HEK293 (cell line): Measurements from ENCODE around the gene KCNIP4.

ENCODE experiments used
- CTCF ChIA-PET: fragments of 350-600 bp; formaldehyde crosslinking; extraction: SDS; loops from one replicate; lab custom pipeline; 2021; ENCODE audit warnings: antibody characterized with exemption; lab: Yijun Ruan, JAX
- POLR2A ChIA-PET: fragments of 300-600 bp; formaldehyde crosslinking; extraction: SDS; loops from one replicate; lab custom pipeline; 2020; ENCODE audit warnings: antibody characterized with exemption, inconsistent platforms; lab: Yijun Ruan, JAX
- H3K27ac ChIP-seq: fragments of 200-500 bp; sonication (Bioruptor generic); 2 replicates; pipeline ENCODE4 v1.5.1; 2014; ENCODE audit warnings: low read depth, low read length, control low read depth, inconsistent platforms; ENCODE audit errors: extremely low read depth
- H3K36me3 ChIP-seq, 2 experiments: fragments of 200-500 bp in 1 of 2; sonication (Bioruptor generic) in 1 of 2; 1 replicate in 1 of 2; 2 replicates in 1 of 2; pipeline ENCODE4 v1.5.1; 2014 to 2017; ENCODE audit warnings: inconsistent platforms in 2 of 2, low read length in 2 of 2; ENCODE audit not compliant: control insufficient read depth in 2 of 2, insufficient read depth in 1 of 2
- H3K4me1 ChIP-seq: fragments of 200-500 bp; sonication (Bioruptor generic); 2 replicates; pipeline ENCODE4 v1.5.1; 2014; ENCODE audit warnings: mild to moderate bottlenecking, low read length, inconsistent platforms; ENCODE audit not compliant: control insufficient read depth, insufficient read depth
- H3K4me3 ChIP-seq: 2 replicates; pipeline ENCODE4 v1.5.1; 2011; ENCODE audit warnings: low read depth, mild to moderate bottlenecking, control low read depth, low read length, moderate library complexity
- H3K9me3 ChIP-seq: fragments of 200-500 bp; sonication (Bioruptor generic); 2 replicates; pipeline ENCODE4 v1.5.1; 2014; ENCODE audit warnings: low read depth, low read length, inconsistent platforms; ENCODE audit not compliant: control insufficient read depth, insufficient read depth
- GLIS1 ChIP-seq: fragments of 450-650 bp; formaldehyde crosslinking; IDR thresholded peaks from 2 replicates; pipeline ENCODE4 v1.5.1; 2016; ENCODE audit warnings: missing biosample characterization, missing genetic modification characterization
- OSR2 ChIP-seq: fragments of 450-650 bp; formaldehyde crosslinking; IDR thresholded peaks from 2 replicates; pipeline ENCODE4 v1.5.1; 2016; ENCODE audit warnings: missing biosample characterization, missing genetic modification characterization
- SETDB1 ChIP-seq: IDR thresholded peaks from one replicate; pipeline ENCODE4 v1.6.1; 2017; ENCODE audit warnings: mild to moderate bottlenecking, low read length, moderate library complexity, mixed read lengths; ENCODE audit not compliant: insufficient read length
- SP7 ChIP-seq: fragments of 450-650 bp; formaldehyde crosslinking; IDR thresholded peaks from 2 replicates; pipeline ENCODE4 v1.5.1; 2016; ENCODE audit warnings: missing biosample characterization, missing genetic modification characterization
- TCF7L2 ChIP-seq: IDR thresholded peaks from 2 replicates; pipeline ENCODE4 v1.6.1; 2011; ENCODE audit warnings: low read depth, mild to moderate bottlenecking, inconsistent platforms, low read length, moderate library complexity, borderline replicate concordance
- TRIM28 ChIP-seq: IDR thresholded peaks from 2 replicates; pipeline ENCODE4 v1.6.1; 2011; ENCODE audit warnings: low read length, control low read depth, borderline replicate concordance
- ZBTB8A ChIP-seq: fragments of 450-650 bp; formaldehyde crosslinking; IDR thresholded peaks from 2 replicates; pipeline ENCODE4 v1.5.1; 2016; ENCODE audit warnings: missing biosample characterization, missing genetic modification characterization
- ZNF112 ChIP-seq: fragments of 450-650 bp; formaldehyde crosslinking; IDR thresholded peaks from 2 replicates; pipeline ENCODE4 v1.5.0; 2017; ENCODE audit warnings: missing biosample characterization, missing genetic modification characterization
- ZNF211 ChIP-seq: fragments of 450-650 bp; formaldehyde crosslinking; IDR thresholded peaks from 2 replicates; pipeline ENCODE4 v1.5.1; 2016; ENCODE audit warnings: low read depth, missing biosample characterization, missing genetic modification characterization
- ZNF23 ChIP-seq: fragments of 450-650 bp; formaldehyde crosslinking; IDR thresholded peaks from 2 replicates; pipeline ENCODE4 v1.5.1; 2016; ENCODE audit warnings: missing biosample characterization, missing genetic modification characterization, borderline replicate concordance
- ZNF302 ChIP-seq: fragments of 450-650 bp; formaldehyde crosslinking; IDR thresholded peaks from 2 replicates; pipeline ENCODE4 v1.5.1; 2016; ENCODE audit warnings: missing biosample characterization, missing genetic modification characterization, low read depth
- ZNF558 ChIP-seq: fragments of 450-650 bp; formaldehyde crosslinking; IDR thresholded peaks from 2 replicates; pipeline ENCODE4 v1.5.1; 2016; ENCODE audit warnings: missing biosample characterization, missing genetic modification characterization
- ZNF610 ChIP-seq: fragments of 450-650 bp; formaldehyde crosslinking; IDR thresholded peaks from 2 replicates; pipeline ENCODE4 v1.5.1; 2016; ENCODE audit warnings: missing biosample characterization, missing genetic modification characterization, borderline replicate concordance
- ZNF658 ChIP-seq: fragments of 450-650 bp; formaldehyde crosslinking; IDR thresholded peaks from 2 replicates; pipeline ENCODE4; 2016; ENCODE audit warnings: missing biosample characterization, missing genetic modification characterization
- ZNF677 ChIP-seq: fragments of 450-650 bp; IDR thresholded peaks from 2 replicates; pipeline ENCODE4 v1.5.0; 2018; ENCODE audit warnings: missing biosample characterization, mild to moderate bottlenecking, missing genetic modification characterization, moderate library complexity
- ZSCAN30 ChIP-seq: fragments of 450-650 bp; IDR thresholded peaks from 2 replicates; pipeline ENCODE4 v1.5.1; 2018; ENCODE audit warnings: missing biosample characterization, mild to moderate bottlenecking, missing genetic modification characterization, moderate library complexity
- TF ChIP-seq, protein P1 (sequence below): fragments of 450-650 bp; formaldehyde crosslinking; IDR thresholded peaks from 2 replicates; pipeline ENCODE4 v1.5.1; 2017; ENCODE audit warnings: missing biosample characterization, missing genetic modification characterization
- TF ChIP-seq, protein P2 (sequence below): fragments of 450-650 bp; formaldehyde crosslinking; IDR thresholded peaks from 2 replicates; pipeline ENCODE4 v1.5.1; 2017; ENCODE audit warnings: missing biosample characterization, missing genetic modification characterization
- TF ChIP-seq, protein P3 (sequence below): fragments of 450-650 bp; formaldehyde crosslinking; IDR thresholded peaks from 2 replicates; pipeline ENCODE4 v1.5.1; 2016; ENCODE audit warnings: missing biosample characterization, missing genetic modification characterization
- TF ChIP-seq, protein P4 (sequence below): fragments of 450-650 bp; formaldehyde crosslinking; IDR thresholded peaks from 2 replicates; pipeline ENCODE4 v1.5.1; 2016; ENCODE audit warnings: missing biosample characterization, missing genetic modification characterization
- TF ChIP-seq, protein P5 (sequence below): fragments of 450-650 bp; formaldehyde crosslinking; IDR thresholded peaks from 2 replicates; pipeline ENCODE4; 2016; ENCODE audit warnings: missing biosample characterization, missing genetic modification characterization

Gene KCNIP4

DNA sequence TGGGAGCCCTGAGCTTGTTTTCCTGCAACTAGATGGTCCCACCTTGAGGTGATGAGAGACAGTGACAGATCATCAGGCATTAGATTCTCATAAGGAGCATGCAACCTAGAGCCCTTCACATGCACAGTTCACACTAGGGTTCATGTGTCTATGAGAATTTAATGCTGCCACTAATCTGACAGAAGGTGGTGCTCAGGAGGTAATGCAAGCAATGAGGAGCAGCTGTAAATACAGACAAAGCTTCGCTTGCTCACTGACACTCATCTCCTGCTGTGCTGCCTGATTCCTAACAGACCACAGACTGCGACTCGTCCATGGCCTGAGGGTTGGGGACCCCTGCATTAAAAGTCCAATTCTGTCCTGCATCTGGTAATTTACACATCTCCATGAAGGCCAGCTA is 141.6 kb downstream of the KCNIP4 start:
- no peaks in the 10 kb centered on the region for H3K4me1 ChIP-seq
- POLR2A ChIA-PET: no interaction called here
- peak; percentile 32; the same call in 1 of the 2 replicates for TF ChIP-seq ZNF610 (tag by site-specific recombination)
- no peak for TF ChIP-seq ZNF302 (tag by site-specific recombination)
- TF ChIP-seq, all 188 proteins: peak for 1
- Histone ChIP-seq H3K36me3 (no peaks in the 10 kb centered on the region), H3K27ac (no peak overlapping the region), H3K9me3 (no peaks in the 10 kb centered on the region), H3K4me3 (no peak overlapping the region)
- CTCF ChIA-PET: interaction anchor here (0.6 kb wide), 1 partner anchor 19 kb away, joined by 3 read pairs; no protein-coding TSS in a partner anchor

DNA sequence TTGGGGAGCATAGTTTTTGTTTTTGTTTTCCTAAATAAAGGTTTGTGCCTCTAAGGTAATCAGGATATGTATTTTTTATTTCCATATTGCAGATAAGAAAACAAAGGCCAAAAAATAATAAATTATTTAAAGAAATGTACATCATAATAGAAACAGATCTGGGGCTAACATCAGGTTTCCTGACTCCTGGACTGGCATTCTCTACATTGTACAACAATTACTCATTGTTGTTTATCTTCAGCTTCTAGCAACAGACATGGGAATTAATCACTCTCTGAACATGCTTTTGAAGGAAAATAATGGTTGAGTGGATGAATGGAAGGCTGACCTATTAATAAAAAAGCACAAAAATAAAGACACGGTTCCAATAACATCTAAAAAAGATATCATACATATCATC is 146.2 kb downstream of the KCNIP4 start:
- TF ChIP-seq, protein P1, sequence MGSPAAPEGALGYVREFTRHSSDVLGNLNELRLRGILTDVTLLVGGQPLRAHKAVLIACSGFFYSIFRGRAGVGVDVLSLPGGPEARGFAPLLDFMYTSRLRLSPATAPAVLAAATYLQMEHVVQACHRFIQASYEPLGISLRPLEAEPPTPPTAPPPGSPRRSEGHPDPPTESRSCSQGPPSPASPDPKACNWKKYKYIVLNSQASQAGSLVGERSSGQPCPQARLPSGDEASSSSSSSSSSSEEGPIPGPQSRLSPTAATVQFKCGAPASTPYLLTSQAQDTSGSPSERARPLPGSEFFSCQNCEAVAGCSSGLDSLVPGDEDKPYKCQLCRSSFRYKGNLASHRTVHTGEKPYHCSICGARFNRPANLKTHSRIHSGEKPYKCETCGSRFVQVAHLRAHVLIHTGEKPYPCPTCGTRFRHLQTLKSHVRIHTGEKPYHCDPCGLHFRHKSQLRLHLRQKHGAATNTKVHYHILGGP: no peak
- TF ChIP-seq, protein P2, sequence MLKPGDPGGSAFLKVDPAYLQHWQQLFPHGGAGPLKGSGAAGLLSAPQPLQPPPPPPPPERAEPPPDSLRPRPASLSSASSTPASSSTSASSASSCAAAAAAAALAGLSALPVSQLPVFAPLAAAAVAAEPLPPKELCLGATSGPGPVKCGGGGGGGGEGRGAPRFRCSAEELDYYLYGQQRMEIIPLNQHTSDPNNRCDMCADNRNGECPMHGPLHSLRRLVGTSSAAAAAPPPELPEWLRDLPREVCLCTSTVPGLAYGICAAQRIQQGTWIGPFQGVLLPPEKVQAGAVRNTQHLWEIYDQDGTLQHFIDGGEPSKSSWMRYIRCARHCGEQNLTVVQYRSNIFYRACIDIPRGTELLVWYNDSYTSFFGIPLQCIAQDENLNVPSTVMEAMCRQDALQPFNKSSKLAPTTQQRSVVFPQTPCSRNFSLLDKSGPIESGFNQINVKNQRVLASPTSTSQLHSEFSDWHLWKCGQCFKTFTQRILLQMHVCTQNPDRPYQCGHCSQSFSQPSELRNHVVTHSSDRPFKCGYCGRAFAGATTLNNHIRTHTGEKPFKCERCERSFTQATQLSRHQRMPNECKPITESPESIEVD (tag by site-specific recombination): no peak
- TF ChIP-seq ZNF677: no peak
- no peak for TF ChIP-seq TCF7L2
- TF ChIP-seq, protein P3, sequence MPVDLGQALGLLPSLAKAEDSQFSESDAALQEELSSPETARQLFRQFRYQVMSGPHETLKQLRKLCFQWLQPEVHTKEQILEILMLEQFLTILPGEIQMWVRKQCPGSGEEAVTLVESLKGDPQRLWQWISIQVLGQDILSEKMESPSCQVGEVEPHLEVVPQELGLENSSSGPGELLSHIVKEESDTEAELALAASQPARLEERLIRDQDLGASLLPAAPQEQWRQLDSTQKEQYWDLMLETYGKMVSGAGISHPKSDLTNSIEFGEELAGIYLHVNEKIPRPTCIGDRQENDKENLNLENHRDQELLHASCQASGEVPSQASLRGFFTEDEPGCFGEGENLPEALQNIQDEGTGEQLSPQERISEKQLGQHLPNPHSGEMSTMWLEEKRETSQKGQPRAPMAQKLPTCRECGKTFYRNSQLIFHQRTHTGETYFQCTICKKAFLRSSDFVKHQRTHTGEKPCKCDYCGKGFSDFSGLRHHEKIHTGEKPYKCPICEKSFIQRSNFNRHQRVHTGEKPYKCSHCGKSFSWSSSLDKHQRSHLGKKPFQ (tag by site-specific recombination): no peak
- no peak for TF ChIP-seq ZNF558
- no peak for TF ChIP-seq ZBTB8A (tag by site-specific recombination)
- no peak for TF ChIP-seq TRIM28
- no peak for TF ChIP-seq ZNF211
- TF ChIP-seq ZNF658 (tag by site-specific recombination): no peak
- TF ChIP-seq OSR2 (tag by site-specific recombination): no peak
- no peak for TF ChIP-seq SETDB1
- TF ChIP-seq, protein P4, sequence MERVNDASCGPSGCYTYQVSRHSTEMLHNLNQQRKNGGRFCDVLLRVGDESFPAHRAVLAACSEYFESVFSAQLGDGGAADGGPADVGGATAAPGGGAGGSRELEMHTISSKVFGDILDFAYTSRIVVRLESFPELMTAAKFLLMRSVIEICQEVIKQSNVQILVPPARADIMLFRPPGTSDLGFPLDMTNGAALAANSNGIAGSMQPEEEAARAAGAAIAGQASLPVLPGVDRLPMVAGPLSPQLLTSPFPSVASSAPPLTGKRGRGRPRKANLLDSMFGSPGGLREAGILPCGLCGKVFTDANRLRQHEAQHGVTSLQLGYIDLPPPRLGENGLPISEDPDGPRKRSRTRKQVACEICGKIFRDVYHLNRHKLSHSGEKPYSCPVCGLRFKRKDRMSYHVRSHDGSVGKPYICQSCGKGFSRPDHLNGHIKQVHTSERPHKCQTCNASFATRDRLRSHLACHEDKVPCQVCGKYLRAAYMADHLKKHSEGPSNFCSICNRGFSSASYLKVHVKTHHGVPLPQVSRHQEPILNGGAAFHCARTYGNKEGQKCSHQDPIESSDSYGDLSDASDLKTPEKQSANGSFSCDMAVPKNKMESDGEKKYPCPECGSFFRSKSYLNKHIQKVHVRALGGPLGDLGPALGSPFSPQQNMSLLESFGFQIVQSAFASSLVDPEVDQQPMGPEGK (tag by site-specific recombination): no peak
- Histone ChIP-seq H3K27ac (no peak overlapping the region), H3K4me1 (no peaks in the 10 kb centered on the region), H3K36me3 (no peaks in the 10 kb centered on the region), H3K4me3 (no peak overlapping the region), H3K9me3 (no peaks in the 10 kb centered on the region)
- ChIA-PET POLR2A (no interaction called here), CTCF (no interaction called here)

DNA sequence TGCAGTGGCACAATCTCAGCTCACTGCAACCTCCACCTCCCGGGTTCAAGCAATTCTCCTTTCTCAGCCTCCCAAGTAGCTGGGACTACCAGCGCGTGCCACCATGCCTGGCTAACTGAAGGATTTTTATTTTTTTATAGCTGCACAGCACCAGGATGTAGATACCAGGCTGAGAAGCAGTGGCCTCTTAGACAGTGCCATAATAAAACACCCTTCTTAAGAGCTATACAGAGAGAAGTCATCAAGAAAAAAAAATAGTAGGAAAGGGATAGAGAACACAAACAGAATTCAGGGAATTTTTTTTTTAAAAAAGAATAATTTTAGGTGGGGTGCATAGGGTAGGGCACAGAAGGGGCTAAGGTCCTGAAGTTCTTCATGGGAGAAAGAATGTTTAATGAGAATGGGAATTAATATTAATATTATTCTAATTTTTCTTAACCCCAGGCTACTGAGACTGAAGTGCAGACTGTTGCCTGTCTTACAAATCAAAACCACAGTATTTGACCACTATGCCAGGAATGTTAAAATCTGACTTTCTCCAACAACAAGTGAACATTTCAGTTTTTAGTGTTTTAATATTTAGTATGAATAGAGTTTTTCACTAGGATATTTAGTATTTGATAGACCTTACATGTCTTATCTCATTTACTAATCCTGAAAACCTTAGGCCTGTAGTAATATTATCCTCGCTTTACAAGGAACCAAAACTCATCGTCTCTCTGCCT is 146.7 kb downstream of the KCNIP4 start:
- POLR2A ChIA-PET: no interaction called here
- no peak for TF ChIP-seq SP7 (tag by site-specific recombination)
- no peak for TF ChIP-seq ZNF23 (tag by site-specific recombination)
- TF ChIP-seq ZNF112 (tag by site-specific recombination): no peak
- TF ChIP-seq GLIS1 (tag by site-specific recombination): no peak
- no peak for TF ChIP-seq TRIM28
- TF ChIP-seq, protein P5, sequence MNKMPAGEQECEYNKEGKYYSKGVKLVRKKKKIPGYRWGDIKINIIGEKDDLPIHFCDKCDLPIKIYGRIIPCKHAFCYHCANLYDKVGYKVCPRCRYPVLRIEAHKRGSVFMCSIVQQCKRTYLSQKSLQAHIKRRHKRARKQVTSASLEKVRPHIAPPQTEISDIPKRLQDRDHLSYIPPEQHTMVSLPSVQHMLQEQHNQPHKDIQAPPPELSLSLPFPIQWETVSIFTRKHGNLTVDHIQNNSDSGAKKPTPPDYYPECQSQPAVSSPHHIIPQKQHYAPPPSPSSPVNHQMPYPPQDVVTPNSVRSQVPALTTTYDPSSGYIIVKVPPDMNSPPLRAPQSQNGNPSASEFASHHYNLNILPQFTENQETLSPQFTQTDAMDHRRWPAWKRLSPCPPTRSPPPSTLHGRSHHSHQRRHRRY (tag by site-specific recombination): no peak
- no peak for TF ChIP-seq ZSCAN30

More for the DNA sequence above, 146.7 kb downstream of the KCNIP4 start:
- CTCF ChIA-PET: interaction anchor here (0.5 to 5.0 kb wide), 2 partner anchors 12 to 871 kb away, joined by 3 to 29 read pairs; no protein-coding TSS in a partner anchor
- H3K4me1 ChIP-seq: no peaks in the 10 kb centered on the region
- H3K27ac ChIP-seq: no peak overlapping the region
- no peaks in the 10 kb centered on the region for H3K36me3 ChIP-seq
- no peaks in the 10 kb centered on the region for H3K9me3 ChIP-seq
- H3K4me3 ChIP-seq: no peak overlapping the region
